Esophagus muscularis mucosa (tissue), 4 donors: ENCODE measurements around the gene NPLOC4. TPM values are rescaled to one million over a fixed set of nuclear protein-coding genes. Genes with fewer than 3 reads are reported as not detected.

Experiments
- DNase-seq: peaks from one replicate; pipeline ENCODE4 v3.0.0-alpha.2; 2017; ENCODE audit errors: extremely low spot score
- H3K27ac ChIP-seq, 4 donors: fragments of 200-600 bp; sonication (generic); replicated peaks in 1 of 4; 1 replicate in 3 of 4; 2 replicates in 1 of 4; pipeline ENCODE4 v1.5.1; 2016 to 2019; ENCODE audit warnings: mild to moderate bottlenecking in 1 of 4
- H3K27me3 ChIP-seq, 4 donors: fragments of 200-600 bp; sonication (generic); one replicate each; pipeline versions ENCODE4 v1.5.1 to v1.6.0; 2016 to 2019
- H3K36me3 ChIP-seq, 4 donors: fragments of 200-600 bp; sonication (generic); one replicate each; pipeline ENCODE4 v1.5.1; 2016 to 2019
- H3K4me1 ChIP-seq, 4 donors: fragments of 200-600 bp; sonication (generic); one replicate each; pipeline ENCODE4 v1.5.1; 2016 to 2019
- H3K4me3 ChIP-seq, 4 donors: fragments of 200-600 bp; sonication (generic); 1 replicate in 2 of 4; 2 replicates in 2 of 4; pipeline ENCODE4 v1.5.1; 2016 to 2019; ENCODE audit warnings: mild to moderate bottlenecking in 4 of 4, moderate library complexity in 1 of 4
- H3K9me3 ChIP-seq, 4 donors: fragments of 200-600 bp; sonication (generic); 1 replicate in 3 of 4; 2 replicates in 1 of 4; pipeline ENCODE4 v1.5.1; 2016 to 2019
- EP300 ChIP-seq: sonication (generic); formaldehyde crosslinking; IDR thresholded peaks from one replicate; pipeline ENCODE4 v1.6.1; 2017; ENCODE audit warnings: antibody characterized with exemption
- POLR2A ChIP-seq: fragments of 450-650 bp; IDR thresholded peaks from one replicate; pipeline ENCODE4 v1.6.1; 2017; ENCODE audit warnings: antibody characterized with exemption, moderate library complexity, mild to moderate bottlenecking, low read depth
- POLR2AphosphoS5 ChIP-seq, 2 donors: sonication (generic); formaldehyde crosslinking; IDR thresholded peaks; one replicate each; pipeline ENCODE4 v1.6.1; 2017; ENCODE audit warnings: antibody characterized with exemption in 2 of 2
- WGBS: methylation state at CpG from one replicate; pipeline ENCODE4 v1.1.5; 2018; 5-methylcytosine and 5-hydroxymethylcytosine counted together
- intact Hi-C: fragments of 100-400 bp; cut with DNase I; formaldehyde crosslinking; loops from one replicate; pipeline ENCODE4 v1.15.1; 2023
- total RNA-seq, 4 donors: library from RNA; depleted of rRNA; stranded (reverse); fragments of >200 nt; gene quantifications; one replicate each; pipeline versions ENCODE4 v1.1.0 to v1.2.1, GENCODE V29; 2016
- TF ChIP-seq, protein P1 (sequence below), 3 experiments: fragments of 200-600 bp in 2 of 3; fragments of 450-650 bp in 1 of 3; sonication (generic) in 2 of 3; IDR thresholded peaks; one replicate each; pipeline ENCODE4 v1.5.1; 2017 to 2019; ENCODE audit warnings: antibody characterized with exemption in 3 of 3, mild to moderate bottlenecking in 2 of 3, moderate library complexity in 1 of 3

The NPLOC4 gene
- total RNA-seq, 4 donors from 2014 or later, result 58.1 to 86.6 (median 65.7) TPM

- intact Hi-C loops, result loop anchor here (5.0 kb wide), 1 partner anchor 349 kb away; no protein-coding TSS in a partner anchor
- H3K36me3 ChIP-seq, result peaks cover 57 to 95% (median 80%) of the 10 kb centered on the region in 4 donors
- no peaks in the 10 kb centered on the region for H3K9me3 ChIP-seq
- H3K27me3 ChIP-seq, result no peaks in the 10 kb centered on the region
- no peak for DNase-seq
- H3K27ac ChIP-seq, result peak overlapping the region in 2 of 4 donors; percentile 8 to 16
- 39% methylated on average over 9 of the region's 9 CpGs for WGBS
- no peak for TF ChIP-seq EP300
- no peak for TF ChIP-seq POLR2AphosphoS5 (IDR thresholded peaks at IDR 0.05)
- TF ChIP-seq, protein P1, sequence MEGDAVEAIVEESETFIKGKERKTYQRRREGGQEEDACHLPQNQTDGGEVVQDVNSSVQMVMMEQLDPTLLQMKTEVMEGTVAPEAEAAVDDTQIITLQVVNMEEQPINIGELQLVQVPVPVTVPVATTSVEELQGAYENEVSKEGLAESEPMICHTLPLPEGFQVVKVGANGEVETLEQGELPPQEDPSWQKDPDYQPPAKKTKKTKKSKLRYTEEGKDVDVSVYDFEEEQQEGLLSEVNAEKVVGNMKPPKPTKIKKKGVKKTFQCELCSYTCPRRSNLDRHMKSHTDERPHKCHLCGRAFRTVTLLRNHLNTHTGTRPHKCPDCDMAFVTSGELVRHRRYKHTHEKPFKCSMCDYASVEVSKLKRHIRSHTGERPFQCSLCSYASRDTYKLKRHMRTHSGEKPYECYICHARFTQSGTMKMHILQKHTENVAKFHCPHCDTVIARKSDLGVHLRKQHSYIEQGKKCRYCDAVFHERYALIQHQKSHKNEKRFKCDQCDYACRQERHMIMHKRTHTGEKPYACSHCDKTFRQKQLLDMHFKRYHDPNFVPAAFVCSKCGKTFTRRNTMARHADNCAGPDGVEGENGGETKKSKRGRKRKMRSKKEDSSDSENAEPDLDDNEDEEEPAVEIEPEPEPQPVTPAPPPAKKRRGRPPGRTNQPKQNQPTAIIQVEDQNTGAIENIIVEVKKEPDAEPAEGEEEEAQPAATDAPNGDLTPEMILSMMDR (IDR thresholded peaks at IDR 0.05), result peak; percentile 64 to 84 (median 70)
- no peak overlapping the region for H3K4me3 ChIP-seq
- peaks cover 10 to 19% (median 17%) of the 10 kb centered on the region in 4 donors for H3K4me1 ChIP-seq
These were observed 35.3 kb downstream of the NPLOC4 start for GRCh38 chr17:81601525-81602120.

DNA sequence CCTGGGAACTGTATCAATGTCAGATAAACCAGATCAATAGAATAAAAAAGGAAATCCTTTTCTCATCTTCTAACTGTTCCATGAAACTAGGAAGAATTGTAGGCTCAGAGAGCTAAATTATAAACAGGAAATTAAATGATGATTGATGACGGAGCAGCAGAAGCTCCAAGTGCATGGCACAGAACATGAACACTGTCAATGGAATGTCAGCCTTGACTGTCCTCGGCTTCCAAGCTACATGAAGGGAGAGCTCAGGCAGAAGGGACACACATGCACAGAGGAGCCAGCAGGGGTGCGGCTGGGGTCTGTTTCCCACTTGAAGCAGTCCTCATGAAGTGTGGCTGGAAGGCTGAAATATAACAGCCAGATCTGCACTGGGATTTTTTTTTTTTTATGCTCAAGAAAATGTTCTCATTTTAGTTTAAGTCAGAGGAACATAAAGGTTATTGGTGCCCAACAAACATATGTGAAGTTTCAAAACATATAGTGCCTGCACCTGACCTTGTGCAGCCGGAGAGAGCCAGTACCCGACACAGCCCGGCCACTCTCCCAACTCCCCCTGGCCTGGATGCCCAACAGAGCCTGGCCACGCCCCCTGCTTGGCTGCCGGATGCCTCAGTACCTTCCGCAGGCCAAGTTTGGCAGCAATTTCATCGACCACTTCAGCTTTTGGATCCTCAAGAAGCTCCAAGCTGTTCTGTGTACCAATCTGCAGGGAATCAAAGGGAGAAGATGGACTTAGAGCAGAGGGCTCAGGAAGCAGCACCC lies 37.0 kb downstream of the NPLOC4 start:
- Histone ChIP-seq H3K36me3 (peaks cover 57 to 96% (median 80%) of the 10 kb centered on the region in 4 donors), H3K4me1 (peaks cover 10 to 19% (median 17%) of the 10 kb centered on the region in 4 donors), H3K4me3 (no peak overlapping the region), H3K27me3 (no peaks in the 10 kb centered on the region), H3K9me3 (no peaks in the 10 kb centered on the region), H3K27ac (no peak overlapping the region)
- TF ChIP-seq, protein P1 (IDR thresholded peaks at IDR 0.05), result no peak
- TF ChIP-seq EP300 (no peak), POLR2AphosphoS5 (IDR thresholded peaks at IDR 0.05) (no peak), POLR2A (no peak)
- intact Hi-C loops, result loop anchor here (5.0 kb wide), 1 partner anchor 348 kb away; no protein-coding TSS in a partner anchor
- no peak for DNase-seq
- 38% methylated on average over 10 of the region's 10 CpGs for WGBS

DNA sequence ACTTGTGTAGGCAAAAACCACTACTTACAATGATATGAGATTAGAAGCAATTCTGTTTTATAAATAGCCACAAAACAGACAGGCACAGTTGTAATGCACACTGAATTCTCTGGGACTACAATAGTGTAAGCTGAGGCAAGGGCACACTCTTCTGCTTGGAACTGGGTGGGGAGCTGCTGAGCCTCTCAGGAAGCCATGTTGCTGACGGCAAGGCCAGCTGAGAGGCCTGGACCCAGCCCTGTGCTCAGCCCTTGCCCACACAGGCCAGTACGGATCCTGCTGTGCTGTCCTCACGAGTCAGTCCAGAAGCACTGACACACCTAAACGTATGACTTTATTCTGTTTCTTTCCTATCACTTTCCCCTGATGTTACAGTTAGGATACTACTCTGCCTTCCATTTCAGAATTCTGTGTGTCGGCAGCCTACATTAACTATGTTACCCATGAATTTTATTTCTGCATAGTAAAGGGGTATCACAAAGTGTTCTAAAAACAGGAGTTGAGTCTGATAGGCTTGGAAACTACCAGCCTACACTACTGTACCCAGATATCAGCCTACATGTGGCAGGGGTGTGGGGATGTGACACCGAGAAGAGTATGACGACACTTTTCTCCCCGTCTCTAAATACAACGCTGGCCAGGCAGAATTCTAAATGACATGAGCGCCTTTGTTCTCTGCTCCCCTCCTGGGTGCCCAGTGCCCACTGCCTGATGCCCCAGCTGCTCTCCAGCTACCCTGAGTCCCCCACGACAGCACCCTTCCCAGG lies 43.6 kb downstream of the NPLOC4 start:
- Histone ChIP-seq H3K9me3 (no peaks in the 10 kb centered on the region), H3K27me3 (no peaks in the 10 kb centered on the region), H3K4me3 (no peak overlapping the region), H3K36me3 (peaks cover 69 to 99% (median 97%) of the 10 kb centered on the region in 4 donors), H3K27ac (no peak overlapping the region), H3K4me1 (no peaks in the 10 kb centered on the region)
- no peak for TF ChIP-seq EP300
- TF ChIP-seq POLR2AphosphoS5 (IDR thresholded peaks at IDR 0.05), result no peak
- TF ChIP-seq, protein P1 (IDR thresholded peaks at IDR 0.05), result no peak
- WGBS, result 89% methylated on average over 11 of the region's 11 CpGs
- intact Hi-C loops, result no loop called here
- no peak for DNase-seq

DNA sequence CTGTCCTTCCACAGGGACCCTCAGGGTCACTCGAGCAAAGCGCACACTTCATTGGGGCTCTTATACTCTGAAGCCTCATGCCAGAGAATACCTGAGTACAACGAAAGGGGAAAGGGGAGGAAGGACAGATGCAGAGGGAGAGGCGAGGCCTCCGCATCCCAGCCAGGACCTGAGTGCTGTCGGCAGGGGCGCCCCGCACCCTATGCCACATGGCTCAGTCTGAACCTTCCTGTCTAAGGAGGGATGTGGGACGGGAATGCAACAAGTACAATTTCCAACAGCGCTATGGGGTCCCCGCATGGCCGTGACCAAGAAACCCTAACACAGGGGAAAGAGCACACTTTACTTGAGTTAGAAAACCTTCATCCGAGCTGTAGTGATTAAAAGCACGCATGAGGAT lies 44.9 kb downstream of the NPLOC4 start:
- no peaks in the 10 kb centered on the region for H3K9me3 ChIP-seq
- peaks cover 71 to 100% (median 97%) of the 10 kb centered on the region in 4 donors for H3K36me3 ChIP-seq
- no peak overlapping the region for H3K4me3 ChIP-seq
- no peaks in the 10 kb centered on the region for H3K4me1 ChIP-seq
- intact Hi-C loops, result no loop called here
- no peaks in the 10 kb centered on the region for H3K27me3 ChIP-seq
- 90% methylated on average over 11 of the region's 14 CpGs for WGBS
- TF ChIP-seq, protein P1 (IDR thresholded peaks at IDR 0.05), result no peak
- no peak for TF ChIP-seq EP300
- no peak for TF ChIP-seq POLR2A
- TF ChIP-seq POLR2AphosphoS5 (IDR thresholded peaks at IDR 0.05), result no peak
- no peak overlapping the region for H3K27ac ChIP-seq
- no peak for DNase-seq
